HG02759 (cell line): Measurements from ENCODE around the gene DAGLB.

Experiments
- ATAC-seq: cut with Tn5 transposase; IDR thresholded peaks from one replicate; pipeline ENCODE4 v1.9.1; 2021; ENCODE audit warnings: mild to moderate bottlenecking, moderate library complexity; ENCODE audit not compliant: unreplicated experiment

DAGLB gene

DNA sequence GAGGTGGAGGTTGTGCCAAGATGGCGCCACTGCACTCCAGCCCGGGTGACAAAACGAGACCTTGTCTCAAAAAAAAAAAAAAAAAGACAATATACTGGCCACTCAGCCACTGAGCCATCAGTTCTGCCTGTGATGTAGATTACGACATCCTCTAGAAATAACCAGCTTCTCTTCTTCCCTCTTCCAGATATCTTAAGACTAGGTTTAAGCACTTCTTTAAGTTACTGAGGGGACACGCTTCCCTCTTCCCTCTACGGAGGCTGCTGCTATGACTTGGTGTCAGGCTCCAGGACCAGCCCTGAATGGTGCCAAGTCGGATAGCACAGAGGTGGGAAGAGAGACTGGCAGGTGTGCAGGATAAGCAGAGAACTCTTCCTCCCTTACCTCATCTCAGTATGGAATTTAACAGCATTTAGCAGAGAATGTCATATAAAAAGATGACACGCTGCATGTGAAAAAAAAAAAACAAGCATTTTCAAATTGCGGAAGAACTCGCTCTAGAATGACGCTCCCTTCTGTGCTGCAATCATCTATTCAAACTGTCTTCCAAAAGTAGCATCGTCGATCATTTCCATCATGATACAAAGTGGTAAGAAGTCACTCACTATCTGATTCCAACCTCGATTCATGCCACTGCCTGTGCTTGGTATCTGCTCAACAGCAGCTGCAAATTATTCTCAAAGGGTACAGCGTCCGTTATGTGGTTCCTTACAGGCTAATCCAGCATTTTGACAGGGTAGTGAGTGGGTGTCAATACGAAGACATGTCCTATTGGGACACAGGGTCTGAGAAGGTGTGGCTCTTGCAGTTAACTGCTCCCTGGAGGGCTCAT is 13.8 kb downstream of the DAGLB start:
- ATAC-seq, result no peak

- ATAC-seq, result no peak
These were observed 15.0 kb downstream of the DAGLB start for GRCh38 chr7:6432781-6433180.

DNA sequence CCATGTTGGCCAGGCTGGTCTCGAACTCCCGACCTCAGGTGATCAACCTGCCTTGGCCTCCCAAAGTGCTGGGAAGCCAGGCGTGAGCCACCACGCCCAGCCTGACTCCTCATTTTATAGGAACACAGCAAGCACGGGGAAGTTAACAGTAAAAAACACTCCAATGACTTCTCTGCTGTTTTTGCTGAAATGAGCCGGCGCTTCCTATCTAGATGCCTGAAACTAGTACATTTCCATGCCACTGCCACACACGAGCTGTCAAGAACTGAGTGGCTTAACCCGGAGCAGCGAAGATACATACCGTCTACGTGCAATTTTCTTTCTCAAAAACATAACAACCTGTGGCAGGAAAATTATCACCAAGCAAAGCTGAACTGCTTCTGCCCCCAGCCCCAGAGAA is 16.8 kb downstream of the DAGLB start:
- no peak for ATAC-seq

DNA sequence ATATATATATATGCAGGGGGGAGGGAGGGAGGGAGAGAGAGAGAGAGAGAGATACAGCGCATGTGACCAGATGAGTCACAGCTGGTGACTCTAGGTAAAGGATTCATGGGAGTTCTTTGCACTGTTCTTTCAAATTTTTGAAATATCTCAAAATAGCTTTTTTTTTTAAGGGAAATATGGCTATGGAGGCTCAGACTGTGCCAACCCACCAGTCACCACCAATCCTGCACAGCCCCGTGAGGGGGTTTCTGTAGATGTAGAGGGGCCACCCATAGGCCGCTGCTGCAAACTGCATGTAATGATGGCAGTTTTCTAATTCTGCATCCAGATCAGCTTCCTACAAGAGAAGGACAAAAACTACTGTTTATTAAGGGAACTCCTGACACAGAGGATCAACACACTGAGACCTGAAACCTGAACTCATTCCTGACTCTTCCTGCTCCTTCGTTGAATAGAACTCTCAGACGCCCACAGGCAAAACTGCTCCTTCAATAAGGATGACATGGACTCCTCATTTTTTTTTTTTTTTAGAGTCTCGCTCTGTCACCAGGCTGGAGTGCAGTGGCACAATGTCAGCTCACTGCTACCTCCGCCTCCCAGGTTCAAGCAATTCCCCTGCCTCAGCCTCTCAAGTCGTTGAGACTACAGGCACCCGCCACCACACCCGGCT is 17.3 kb downstream of the DAGLB start:
- no peak for ATAC-seq

DNA sequence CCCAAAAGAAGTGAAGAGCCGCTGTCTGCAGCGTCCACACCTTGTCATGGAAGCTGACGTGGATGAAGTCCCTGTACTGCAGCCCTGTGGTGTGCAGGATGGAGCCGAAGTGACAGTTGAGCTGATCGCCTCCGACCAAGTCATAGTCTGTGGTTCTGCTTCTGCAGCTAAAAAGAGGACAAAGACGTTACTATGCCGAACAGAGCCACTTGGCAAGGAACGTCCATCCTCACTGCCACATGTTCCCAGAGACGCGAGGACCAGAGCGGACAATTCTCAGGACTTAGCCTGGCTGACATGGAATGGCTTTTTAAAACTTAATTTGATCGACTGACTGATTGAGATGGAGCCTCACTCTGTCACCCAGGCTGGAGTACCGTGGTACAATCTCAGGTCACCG is 21.8 kb downstream of the DAGLB start:
- ATAC-seq, result no peak

- ATAC-seq, result no peak
These were observed 23.6 kb downstream of the DAGLB start for GRCh38 chr7:6423942-6424701.

DNA sequence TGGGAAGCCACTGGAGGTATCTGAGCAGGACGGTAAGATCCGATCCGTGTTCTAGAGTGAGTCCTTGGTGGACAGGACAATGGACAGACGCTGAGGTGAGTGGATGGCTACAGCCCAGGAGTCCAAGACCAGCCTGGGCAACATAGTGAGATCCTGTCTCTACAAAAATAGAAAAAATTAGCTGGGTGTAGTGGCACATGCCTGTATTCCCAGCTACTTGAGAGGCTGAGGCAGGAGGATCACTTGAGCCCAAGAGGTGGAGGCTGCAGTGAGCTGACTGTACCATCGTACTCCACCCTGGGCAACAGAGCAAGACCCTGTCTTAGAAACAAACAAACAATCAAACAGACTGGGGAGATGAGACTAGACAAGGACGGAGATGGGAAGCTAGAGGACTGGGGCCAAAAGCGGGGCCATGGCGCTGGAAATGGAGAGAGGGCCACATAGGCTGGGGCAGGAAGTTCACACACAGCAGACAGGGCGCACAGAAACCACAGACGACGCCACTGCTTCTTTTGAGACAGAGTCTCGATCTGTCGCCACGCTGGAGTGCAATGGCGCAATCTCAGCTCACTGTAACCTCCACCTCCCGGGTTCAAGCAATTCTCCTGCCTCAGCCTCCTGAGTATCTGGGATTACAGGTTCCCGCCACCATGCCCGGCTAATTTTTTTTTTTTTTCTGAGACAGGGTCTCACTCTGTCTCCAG is 24.7 kb downstream of the DAGLB start:
- ATAC-seq, result no peak

GRCh38 chr7:6422095-6422494 is 25.7 kb downstream of the DAGLB start:
- ATAC-seq, result no peak

- ATAC-seq, result no peak
These were observed 27.1 kb downstream of the DAGLB start for GRCh38 chr7:6420680-6421079.

DNA sequence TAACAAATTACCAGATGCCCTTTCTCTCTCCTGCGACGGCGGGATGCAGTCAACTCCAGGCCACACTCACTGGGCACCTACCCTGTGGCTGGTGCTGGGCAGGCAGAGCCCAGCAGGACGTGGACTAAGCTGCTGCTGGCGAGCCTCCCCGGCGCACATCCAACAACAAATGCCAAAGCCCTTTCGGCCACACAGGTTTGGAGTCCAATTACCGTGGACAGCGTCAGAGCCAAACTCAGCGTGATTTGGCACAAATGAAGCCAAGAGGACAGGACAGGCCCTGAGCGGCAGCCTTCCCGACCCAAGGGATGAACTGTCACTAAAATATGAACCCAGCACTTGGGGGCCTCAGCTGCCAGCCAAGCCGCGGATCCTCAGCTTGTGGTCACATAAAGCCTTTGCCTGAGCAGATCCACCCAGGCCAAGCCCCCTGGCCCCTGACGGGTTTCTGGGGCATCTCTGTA is 28.4 kb downstream of the DAGLB start:
- no peak for ATAC-seq

DNA sequence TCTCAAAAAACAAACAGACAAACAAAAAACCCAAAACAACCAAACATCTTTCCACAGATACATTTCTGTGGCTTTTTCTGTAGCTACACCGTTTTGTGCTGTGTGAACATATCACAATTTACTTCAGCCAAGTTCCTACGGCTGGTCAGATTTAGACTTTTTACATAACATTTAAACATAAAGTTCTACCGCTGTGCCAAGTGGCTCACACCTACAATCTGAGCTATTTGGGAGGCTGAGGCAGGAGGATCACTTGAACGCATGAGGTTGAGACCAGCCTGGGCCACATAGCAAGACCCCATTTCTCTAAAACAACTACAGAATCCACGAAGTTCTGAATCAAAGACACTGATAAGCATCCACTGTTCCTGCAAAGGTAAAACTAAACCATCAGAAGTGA is 30.3 kb downstream of the DAGLB start:
- ATAC-seq, result no peak

GRCh38 chr7:6416516-6417145 is 31.1 kb downstream of the DAGLB start:
- no peak for ATAC-seq

GRCh38 chr7:6413637-6414036 is 34.1 kb downstream of the DAGLB start:
- ATAC-seq, result no peak

GRCh38 chr7:6409944-6410693 is 37.6 kb downstream of the DAGLB start:
- ATAC-seq, result no peak

DNA sequence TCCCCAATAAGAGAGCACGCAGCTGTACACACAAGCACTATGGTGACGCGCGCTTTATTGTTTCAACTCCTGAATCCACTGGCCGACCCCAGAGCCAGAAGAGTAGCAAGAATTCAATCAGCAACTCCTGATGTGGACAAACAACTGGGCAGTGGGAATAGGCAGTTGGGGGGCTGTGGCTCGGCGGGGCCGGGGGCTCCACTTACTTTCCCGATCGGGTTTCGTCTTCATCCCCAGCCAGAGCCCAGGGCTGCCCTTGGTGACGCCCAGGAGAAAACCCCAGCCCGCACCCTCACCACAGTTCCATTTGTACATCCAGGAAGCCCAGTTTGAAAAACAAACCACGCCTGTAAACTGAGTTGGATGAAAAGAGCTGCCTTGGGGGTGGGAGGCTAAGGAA is 38.7 kb downstream of the DAGLB start:
- no peak for ATAC-seq

DNA sequence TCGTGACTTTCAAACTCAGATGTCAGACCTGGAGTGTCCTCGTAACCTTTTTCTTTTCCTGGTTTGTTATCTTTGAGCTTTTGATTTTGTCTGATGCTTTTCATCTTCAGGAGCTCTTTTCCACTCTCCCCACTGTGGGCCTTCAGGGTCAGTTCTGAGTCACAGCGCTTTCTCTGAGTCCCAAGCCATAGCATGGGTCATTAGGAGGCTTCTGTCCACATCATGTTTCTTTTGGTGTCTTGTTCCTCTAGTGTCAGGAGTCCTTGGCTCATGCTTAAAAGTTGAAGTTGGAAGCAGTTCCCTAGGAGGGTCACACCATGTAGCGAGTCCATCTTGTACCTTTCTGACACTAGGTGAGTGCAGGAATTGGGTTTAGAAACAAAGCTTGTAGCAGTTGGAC is 40.3 kb downstream of the DAGLB start:
- no peak for ATAC-seq

GRCh38 chr7:6406121-6406520 is 41.6 kb downstream of the DAGLB start:
- no peak for ATAC-seq

GRCh38 chr7:6403907-6404306 is 43.8 kb downstream of the DAGLB start:
- no peak for ATAC-seq

- ATAC-seq, result no peak
These were observed 45.0 kb downstream of the DAGLB start for GRCh38 chr7:6402741-6403140.

GRCh38 chr7:6402041-6402440 is 45.7 kb downstream of the DAGLB start:
- no peak for ATAC-seq
